OCI-LY1 (cell line): ENCODE results near the gene ZNF775.

Experiments used
- CTCF ChIP-seq: fragments of 200-600 bp; sonication (generic), shearing (Covaris generic); IDR thresholded peaks from 2 replicates; pipeline ENCODE4 v1.5.1; 2017; ENCODE audit warnings: mild to moderate bottlenecking, antibody characterized with exemption, low read length, moderate library complexity, mixed read lengths
- EZH2 ChIP-seq: fragments of 200-600 bp; sonication (generic), shearing (Covaris generic); IDR thresholded peaks from 2 replicates; pipeline ENCODE4 v1.8.0; 2017; ENCODE audit warnings: borderline replicate concordance, mixed run types, mild to moderate bottlenecking, antibody characterized with exemption, low read length, moderate library complexity, mixed read lengths

- TF ChIP-seq CTCF = no peak
- TF ChIP-seq EZH2 = no peak
Observed at GRCh38 chr7:150361402-150361801, 17.7 kb upstream of the ZNF775 start.
